HG03060 (cell line): ENCODE measurements around the gene PDGFD.

Experiments
- ATAC-seq: cut with Tn5 transposase; IDR thresholded peaks from one replicate; pipeline ENCODE4 v1.9.1; 2021; ENCODE audit warnings: low read depth, moderate number of reproducible peaks; ENCODE audit not compliant: unreplicated experiment

Gene PDGFD

DNA sequence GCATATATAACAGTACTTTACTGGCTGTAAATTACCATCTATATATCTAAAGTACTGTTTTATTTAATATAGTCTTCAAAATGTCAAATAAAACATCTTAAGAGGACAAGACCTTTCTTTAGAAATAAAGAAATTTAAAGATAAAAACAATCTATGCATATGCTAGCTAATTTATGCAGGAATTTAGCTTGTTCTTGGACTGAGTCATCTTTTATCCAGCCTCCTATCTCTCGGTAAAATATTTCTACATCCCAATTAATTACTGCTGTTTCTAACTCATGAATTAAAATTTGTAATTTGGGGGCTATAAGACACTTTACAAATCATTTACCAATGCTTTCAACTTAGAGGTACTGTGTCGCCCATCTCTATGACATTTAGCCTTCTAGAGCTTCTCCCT is 200.3 kb downstream of the PDGFD start:
- ATAC-seq = no peak

GRCh38 chr11:103961010-103961409 is 202.9 kb downstream of the PDGFD start:
- no peak for ATAC-seq

DNA sequence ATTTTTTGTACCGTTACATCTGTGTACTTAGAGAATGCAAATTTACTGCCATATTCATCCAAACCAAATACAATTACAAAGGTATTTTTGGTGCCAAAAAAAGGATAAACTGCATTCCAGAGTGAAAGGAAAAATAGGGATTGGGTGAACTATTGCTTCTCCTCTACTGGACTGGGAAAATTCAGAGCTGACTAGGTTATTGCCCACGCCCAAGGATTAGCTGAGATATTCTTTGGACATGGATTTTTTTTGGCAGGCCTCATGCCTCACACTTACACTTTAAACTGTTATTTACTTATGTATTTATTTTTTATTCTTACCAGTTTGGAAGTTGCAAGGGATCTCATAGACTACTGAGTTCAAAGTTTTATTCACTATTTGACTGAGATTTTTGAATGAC is 203.8 kb downstream of the PDGFD start:
- ATAC-seq = no peak

DNA sequence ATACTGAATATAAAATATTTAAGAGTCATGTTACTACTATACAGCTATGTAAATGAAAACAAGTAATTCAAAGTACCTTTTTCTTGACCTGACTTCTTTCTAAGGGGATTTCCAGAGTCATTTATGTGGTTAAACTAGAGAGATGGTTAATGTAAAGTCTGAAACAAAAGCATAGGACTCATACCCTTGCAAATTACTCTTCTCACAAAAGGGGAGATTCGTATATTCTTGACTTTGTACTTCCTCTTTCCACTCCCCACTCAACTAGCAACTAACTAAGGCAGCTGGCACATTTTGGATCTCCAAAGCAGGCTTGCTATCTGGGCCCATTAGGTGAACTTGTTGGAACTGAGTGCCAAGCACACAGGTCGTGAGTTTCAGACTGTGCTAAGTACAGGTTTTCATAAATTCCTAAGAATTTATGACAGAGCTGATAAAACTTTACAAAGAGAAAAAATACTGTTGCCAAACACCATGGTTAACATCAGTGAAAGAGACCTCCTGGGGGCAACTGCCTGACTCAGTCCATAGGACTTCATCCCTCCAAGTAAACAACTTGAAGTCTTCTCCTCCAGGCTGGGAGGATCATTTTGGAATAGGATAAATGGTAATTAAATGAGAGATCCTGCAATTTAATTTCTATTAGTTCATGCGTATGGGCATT is 204.5 kb downstream of the PDGFD start:
- ATAC-seq = peak; percentile 99

DNA sequence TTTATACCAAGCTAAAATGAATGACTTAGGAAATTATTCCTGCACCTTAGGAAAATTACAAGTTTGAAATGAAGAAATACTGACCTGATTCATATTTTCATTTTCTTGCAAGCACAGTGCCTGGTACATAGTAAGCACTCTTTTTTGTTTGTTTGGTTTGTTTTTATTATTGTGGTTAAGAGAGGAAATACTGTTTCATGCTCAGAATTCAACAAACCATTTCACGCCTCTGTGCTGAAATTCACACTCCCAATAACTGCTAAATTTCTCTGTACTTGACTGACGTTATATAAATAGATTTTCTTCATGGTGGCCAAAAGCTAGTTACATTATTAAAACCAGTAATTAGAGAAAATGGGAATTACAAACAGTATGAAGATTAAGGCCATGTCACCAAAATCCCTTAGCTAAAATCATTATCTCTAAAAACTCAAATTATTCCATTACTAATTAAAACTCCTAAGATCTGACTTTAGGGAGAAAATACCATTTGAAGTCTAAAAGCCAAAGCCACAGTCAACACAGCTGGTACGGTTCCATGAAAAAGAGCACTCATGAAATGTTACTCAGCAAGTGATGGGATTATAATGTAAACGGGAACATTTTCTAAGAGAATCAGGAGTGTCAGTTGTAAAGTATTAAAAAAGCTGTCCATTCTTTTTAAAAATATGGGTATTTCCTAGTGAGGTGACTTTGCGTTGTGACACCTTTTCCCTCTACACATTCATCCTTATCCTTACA is 205.3 kb downstream of the PDGFD start:
- no peak for ATAC-seq

GRCh38 chr11:103953797-103954486 is 210.0 kb downstream of the PDGFD start:
- ATAC-seq = no peak

GRCh38 chr11:103949781-103950180 is 214.2 kb downstream of the PDGFD start:
- ATAC-seq = no peak

DNA sequence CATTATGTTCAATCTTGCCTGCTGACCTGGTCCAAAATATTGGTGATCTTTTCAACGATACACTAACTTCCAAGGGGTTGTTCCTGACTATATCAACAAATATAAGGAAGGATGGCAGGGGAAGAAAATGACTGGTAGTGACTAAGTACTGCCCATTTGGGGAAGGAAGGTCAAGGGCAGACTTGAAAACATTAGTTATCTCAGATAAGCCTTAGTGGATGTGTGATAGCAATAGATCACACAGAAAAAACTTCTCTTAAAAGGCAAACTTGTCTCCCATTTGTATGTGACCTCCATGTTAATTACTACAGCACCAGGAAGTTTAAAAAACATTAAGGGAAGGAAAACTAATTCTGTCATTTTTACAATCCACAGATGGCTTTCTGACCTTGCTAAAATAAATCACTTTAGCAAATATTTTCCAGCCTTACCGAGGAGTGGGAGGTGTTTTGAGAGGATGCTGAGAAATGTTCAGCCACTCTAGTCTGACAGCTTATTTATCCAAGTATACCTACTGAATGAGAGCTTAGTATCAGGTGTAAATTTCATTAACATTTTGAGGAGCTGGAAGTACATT is 215.7 kb downstream of the PDGFD start:
- ATAC-seq = no peak

DNA sequence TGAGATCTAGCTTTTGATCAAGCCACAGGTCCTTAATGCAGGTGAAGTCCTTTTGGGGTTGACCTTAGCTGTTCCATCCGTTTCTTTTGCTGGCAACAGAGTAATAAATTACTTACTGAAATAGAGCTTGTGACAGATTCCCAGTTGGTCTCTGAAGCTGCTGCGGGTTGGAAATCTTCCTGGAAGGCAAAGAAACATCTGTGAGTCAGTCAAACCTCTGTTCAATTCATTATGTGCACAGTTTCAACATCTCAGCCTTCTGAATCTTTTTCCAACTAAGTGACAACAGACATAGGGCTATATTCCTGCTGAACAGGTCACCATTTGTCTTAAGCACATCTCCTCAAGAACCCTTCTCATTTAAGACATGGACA is 216.4 kb downstream of the PDGFD start:
- ATAC-seq = no peak

DNA sequence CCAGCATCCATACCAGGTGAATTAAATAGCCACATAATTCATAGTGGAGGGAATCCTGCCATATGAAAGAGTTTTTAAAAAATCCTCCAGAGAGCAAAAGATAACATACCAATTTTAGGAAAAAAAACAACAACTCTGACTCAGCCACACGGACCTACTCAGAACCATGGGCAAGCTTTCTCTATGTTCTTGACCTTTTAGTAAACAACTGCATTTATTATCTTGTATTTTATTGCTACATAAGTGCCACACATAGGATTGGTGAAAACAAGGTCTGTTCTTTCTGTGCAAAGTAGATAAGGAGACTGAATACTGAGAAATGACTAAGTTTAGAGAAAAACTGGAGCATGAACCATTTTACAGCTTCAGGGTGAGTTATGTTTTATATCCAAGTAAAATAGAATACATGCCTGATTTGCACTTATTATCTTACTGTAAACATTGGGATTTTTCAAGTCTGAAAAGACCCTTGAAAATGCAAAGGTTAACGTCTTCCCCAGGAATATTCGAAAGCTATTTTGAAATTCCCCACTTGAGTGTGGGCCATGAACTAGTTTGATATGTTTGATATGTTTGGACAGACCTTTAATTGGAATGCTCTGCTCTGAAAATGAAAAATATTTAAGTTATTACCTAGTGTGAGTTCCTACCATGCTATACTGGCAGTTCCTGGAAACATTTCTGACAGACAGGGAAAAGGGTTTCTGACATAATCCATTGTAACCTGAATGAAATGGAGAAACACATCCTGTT is 217.0 kb downstream of the PDGFD start:
- no peak for ATAC-seq

DNA sequence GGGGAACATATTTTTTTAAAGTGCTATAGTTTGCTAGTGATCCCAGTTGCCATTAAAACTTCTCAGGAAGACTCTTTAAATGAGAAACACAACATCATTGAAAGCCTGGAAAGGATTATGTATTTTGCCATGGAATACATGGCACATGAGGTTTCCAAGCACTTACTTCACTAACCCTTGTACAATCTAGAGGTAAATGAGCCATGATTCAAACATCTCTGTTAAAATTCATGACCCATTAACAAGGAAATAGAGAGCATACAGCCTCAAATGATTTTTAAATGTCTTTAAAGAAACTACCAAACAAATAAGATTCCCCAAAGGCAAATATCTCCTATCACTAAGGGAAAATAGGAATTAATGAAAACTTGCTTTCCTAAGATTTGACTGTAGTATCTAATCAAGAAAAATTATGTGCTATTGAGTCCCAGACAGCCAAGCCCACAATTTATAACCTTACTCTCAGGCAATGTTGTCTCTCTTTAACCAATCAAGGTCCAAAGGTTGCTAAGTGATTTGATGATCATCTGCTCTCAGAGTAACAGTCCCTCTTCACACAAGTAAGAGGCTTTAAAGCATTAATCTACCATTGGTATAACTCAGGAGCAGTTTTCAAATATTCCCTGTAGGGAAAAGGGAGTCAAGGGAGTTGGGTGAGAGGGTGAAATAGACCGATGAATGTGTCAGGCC is 219.6 kb downstream of the PDGFD start:
- no peak for ATAC-seq

GRCh38 chr11:103942646-103943045 is 221.3 kb downstream of the PDGFD start:
- ATAC-seq = no peak

DNA sequence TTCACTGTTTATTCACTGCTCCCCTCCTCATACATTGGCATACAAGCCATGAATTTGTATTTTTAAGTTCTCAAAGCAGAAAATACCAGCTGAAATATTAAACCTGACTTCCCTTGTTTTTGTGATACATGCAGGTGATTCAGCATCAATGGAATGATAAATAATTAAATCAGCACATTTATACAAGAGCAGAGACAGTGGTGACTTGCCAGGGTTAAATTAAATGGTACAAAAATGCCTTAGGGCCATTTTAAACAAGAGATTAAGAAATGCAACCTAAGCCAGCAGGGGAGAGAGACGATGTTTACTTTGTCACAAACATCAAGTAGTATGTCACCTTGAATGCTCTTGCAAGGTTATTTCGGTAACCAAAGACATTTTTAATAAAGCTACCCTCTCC is 223.4 kb downstream of the PDGFD start:
- ATAC-seq = no peak

GRCh38 chr11:103939694-103940093 is 224.3 kb downstream of the PDGFD start:
- ATAC-seq = no peak

DNA sequence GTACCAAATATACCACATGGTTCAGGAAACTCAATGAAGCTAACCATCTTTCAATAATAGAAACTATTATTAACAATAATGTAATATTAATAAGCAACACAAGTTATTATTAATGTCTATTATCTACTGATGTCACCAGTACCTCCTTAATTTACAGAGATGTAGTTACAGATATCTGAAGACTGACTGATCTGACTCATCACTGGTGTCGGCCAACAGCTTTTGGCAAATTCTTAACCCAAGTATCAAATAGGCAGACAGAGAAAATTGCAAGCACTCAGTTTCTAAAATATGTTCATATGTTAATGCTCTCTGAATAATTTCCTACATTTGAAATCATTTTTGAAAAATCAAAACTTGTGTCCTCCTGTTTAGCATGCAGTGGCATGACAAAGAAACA is 227.9 kb downstream of the PDGFD start:
- no peak for ATAC-seq

DNA sequence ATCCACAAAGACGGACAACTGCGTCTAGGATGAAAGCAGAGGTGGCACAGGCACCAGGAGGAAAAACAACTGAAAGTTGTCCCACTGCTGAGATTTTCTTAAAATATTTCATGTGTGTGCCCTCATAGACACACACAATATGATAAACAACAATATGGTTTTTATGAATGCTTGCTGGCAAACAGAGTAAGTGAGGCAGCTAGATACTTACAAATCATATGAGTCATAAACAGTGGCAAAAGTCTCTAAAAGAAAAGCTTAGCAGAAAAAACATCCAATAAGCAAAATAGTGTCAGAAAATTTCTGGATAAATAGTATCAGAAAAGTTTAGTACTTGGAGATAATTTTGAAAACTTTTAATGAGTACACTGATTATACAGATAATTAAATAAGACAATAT is 228.7 kb downstream of the PDGFD start:
- ATAC-seq = no peak

GRCh38 chr11:103929170-103929903 is 234.6 kb downstream of the PDGFD start:
- ATAC-seq = peak; percentile 96

GRCh38 chr11:103928802-103929161 is 235.2 kb downstream of the PDGFD start:
- ATAC-seq = no peak

DNA sequence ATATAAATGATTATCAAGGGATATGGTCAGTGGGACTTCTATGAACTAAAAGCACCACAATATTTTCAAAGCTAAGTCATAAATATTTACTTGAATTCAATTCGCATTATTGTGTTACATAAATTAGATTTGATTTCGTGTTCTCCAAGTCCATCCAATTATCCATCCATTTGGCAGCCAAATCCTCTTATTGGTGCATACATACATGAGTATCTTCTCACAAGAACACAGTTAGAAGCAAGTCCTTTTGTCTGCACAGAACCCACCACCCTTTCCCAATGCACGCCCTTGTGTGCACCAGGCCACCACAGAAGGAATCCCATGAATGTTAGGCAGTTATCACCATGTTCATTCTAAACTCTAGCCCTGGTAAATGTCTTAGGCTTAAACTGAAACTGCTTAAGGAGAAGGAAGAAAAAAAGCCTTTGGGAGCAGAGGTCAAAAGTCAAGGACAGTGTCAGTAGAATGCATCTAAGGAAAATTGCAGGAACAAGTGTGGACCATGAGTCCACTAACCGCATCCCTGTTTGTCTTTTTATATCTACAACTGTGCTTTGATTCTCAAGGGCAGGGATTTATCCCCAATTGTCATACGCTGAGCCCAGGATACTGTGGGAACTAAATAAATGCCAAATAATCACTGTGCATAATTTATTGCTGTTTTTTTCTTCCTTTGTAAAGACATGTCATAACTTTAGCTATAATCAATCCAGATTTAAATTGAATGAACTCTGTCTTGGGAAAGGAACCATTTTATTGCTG is 235.7 kb downstream of the PDGFD start:
- no peak for ATAC-seq
